HG03442 (cell line): ENCODE results near the gene CLEC12A.
"Not testable (repeated sequence)": the region's sequence is repeated elsewhere in the genome, so short reads cannot be mapped to it uniquely, and the experiment has no call there.

Experiments used
- ATAC-seq: cut with Tn5 transposase; IDR thresholded peaks from one replicate; pipeline ENCODE4 v1.9.1; 2021; ENCODE audit warnings: mild to moderate bottlenecking, moderate library complexity; ENCODE audit not compliant: unreplicated experiment

Gene CLEC12A

DNA sequence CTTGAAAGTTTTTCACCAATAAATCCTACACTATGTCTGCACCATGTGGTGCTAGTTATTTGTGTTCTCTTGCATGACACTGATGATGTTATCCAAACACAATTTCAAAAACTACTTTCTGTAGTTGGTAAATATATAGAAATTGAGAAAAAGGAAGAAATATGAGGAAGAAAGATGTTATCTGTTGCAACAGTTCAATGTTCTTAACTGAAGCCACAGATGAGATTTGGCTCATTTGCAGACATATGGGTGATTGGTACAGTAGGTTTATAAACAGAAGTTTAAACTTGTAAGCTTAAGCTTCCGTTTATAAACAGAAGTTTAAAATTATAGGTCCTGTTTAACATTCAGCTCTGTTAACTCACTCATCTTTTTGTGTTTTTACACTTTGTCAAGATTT lies at the start of gene CLEC12A:
Gene CLEC12A (plus strand): TSS at position 229 of the 400 bp plus-strand sequence. CDS start 188 bp downstream, outside the sequence.
- ATAC-seq: no peak

DNA sequence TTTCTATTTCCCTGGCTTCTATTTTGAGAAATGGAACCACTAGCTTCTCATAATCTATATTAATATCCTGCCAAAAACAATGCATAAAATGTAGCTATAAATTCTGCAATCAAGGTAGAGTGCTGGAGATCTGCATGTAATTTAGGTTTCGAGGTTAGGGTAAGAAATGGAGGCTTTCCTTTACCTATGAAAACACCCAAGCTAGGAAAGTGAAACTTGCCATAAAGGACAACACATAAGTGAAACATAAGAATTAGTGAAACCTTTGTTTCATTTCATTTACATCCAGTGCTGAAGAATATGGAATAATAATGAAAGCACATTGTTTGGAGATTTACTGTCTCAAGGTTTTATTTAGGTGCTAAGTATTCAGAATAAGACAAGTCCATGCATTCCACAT lies 48.8 kb upstream of the CLEC12A start:
- no peak for ATAC-seq

- no peak for ATAC-seq
These were observed 45.4 kb upstream of the CLEC12A start for GRCh38 chr12:9925705-9926393.

DNA sequence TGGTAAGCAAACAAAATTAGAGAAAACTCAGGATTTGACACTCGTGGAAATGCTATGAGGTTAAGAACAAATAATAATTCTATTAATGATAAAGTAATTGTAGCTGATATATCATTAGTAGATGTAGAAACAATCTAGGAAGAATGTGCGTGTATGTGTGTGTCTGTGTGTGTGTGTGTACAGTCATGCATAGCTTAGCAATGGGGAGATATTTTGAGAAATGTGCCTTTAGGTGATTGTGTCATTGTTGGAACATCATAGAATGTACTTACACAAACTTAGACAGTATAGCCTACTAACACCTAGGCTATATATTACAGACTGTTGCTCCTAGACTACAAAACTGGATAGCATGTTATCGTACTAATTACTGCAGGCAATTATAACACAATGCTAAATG lies 44.3 kb upstream of the CLEC12A start:
- ATAC-seq: no peak

DNA sequence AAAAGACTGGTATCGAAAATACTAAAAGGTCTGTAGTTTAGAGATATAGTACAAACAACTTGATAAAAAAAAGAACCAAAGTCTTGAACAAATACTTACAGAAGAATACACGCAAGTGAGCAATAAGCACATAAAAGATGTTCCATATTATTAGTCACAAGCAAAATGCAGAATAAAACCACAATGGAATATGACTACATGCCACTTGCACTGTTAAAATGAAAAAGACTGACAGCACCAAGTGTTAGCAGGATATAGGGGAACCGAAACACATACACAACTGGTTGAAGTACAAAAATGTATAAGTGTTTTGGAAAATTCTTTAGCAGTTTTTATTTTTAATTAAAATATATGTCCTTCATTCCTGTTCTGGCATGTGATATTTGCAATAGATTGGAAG lies 42.6 kb upstream of the CLEC12A start:
- no peak for ATAC-seq

DNA sequence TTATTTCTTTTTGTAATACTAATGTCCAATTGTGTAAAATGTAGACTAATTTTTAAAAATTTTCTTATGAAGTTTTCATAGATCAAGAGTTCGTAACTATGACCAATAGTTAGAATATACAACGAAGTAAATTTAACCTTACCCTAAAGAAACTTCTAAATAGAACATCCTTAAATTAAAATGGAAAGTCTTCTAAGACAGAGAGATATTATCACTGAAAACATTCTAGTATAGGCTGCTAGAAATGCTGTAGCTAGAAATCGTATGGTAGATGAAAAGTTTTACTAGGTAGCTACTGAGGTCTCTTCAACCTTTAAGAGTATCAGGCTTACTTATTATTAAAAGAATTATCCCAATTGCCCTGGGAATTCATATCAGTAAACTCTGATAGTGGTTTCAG lies 40.0 kb upstream of the CLEC12A start:
- no peak for ATAC-seq

- ATAC-seq: no peak
These were observed 38.9 kb upstream of the CLEC12A start, which contains the start of gene CLEC2A for GRCh38 chr12:9932270-9932669. CLEC2A (minus strand) TSS chr12:9932370; CDS start chr12:9932329, 41 bp downstream.

GRCh38 chr12:9933958-9934357 lies 37.3 kb upstream of the CLEC12A start:
- ATAC-seq: no peak

DNA sequence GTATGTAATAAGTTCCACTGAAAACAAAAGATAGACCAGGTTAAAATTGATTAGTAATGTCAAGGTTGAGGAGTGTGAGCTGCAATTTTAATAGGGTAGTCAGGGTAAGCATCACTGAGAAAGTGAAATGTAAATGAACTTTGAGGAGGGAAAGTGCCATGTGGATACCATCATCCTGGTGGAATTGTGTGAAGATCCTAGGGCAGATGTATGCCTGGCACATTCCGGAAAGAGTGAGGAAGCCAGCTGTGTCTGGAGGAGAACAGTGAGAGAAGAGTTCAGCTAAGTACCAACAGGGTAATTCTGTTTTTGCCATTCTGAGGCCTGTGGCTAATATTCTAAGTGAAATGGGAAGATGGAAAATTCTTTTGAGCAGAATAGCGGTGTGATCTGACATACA lies 36.2 kb upstream of the CLEC12A start:
- ATAC-seq: no peak

- no peak for ATAC-seq
These were observed 34.6 kb upstream of the CLEC12A start for GRCh38 chr12:9936591-9936990.

- no peak for ATAC-seq
These were observed 30.8 kb upstream of the CLEC12A start for GRCh38 chr12:9940375-9940774.

- ATAC-seq: no peak
These were observed 29.4 kb upstream of the CLEC12A start for GRCh38 chr12:9941838-9942237.

GRCh38 chr12:9943240-9943639 lies 28.0 kb upstream of the CLEC12A start:
- no peak for ATAC-seq

DNA sequence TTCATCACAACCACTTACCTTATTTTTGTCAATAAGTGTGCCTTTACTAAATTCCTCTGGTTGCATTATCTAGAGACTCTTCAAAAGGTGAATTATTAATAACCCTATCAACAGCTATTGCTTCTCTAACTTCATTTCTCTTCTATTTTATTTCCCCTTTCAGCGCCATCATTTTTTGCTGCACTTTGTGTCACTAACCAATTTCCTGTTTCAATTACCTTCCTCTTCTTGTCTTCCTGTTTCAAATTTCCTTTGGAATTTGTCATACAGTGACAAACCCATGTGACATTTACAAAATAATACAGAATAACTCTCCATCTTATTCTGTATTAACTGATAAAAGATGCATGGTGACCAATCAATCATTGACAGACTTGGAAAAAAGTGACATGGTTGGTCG lies 26.8 kb upstream of the CLEC12A start:
- ATAC-seq: no peak

GRCh38 chr12:9947674-9948073 lies 23.5 kb upstream of the CLEC12A start:
- no peak for ATAC-seq

DNA sequence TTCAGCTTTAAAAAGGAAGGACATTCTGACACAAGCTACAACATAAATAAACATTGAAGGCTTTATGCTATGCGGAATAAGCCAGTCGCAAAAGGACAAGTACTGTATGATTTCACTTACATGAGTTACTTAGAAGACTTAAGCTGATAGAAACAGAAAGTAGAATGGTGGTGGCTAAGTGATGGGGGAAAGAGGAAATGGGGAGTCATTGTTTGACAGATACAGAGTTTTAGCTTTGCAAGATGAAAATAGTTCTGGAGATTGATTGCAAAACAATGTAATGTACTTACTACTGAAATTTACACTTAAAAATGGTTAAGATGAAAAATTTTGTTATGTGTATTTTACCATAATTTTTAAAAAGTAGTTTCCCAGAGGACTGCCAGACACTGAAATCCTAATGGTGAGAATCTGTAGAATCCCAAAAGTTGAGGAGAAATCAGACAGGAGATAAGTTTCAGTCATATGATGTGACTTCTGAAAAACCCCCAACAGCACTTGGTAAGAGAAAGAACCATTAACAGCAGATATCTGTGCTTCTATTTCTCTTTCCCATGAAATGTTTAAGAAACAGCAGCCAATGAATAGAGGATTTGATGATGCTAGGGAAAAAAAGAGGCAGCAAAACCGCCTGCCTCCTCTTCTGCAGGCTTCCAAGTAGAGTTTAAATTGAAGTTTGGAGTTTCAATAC lies 22.5 kb upstream of the CLEC12A start:
- peak; percentile 95 for ATAC-seq

DNA sequence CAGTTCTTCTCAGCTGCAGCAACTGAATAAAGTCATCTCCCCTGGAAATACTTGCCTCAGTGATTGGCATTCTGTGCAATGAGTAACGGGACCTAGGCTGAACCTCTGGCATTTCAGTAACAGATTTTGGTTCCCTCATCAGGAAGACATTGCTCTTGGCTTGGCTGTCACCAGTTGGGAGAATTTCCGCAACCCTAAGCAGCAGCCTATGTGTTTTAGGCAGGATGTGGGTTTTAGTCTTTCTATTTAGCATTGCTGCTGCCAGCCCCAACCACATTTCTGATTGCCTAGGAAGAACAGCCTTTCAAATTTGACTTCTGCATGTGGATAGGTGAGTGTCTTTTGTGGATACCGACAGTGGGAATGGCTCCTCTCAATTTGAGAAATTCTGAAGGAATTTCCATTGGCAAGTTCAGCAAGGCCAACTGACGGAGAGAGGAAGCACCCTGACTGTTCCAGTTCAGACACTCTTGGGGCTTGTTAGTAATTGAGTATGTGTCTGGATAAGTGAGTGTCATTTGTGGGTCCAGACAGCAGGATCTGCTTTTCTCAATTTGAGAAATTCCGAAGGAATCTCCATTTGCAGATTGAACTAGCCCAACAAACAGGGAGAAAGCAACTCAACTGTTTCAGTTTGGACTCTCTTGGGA lies 20.1 kb upstream of the CLEC12A start:
- no peak for ATAC-seq

DNA sequence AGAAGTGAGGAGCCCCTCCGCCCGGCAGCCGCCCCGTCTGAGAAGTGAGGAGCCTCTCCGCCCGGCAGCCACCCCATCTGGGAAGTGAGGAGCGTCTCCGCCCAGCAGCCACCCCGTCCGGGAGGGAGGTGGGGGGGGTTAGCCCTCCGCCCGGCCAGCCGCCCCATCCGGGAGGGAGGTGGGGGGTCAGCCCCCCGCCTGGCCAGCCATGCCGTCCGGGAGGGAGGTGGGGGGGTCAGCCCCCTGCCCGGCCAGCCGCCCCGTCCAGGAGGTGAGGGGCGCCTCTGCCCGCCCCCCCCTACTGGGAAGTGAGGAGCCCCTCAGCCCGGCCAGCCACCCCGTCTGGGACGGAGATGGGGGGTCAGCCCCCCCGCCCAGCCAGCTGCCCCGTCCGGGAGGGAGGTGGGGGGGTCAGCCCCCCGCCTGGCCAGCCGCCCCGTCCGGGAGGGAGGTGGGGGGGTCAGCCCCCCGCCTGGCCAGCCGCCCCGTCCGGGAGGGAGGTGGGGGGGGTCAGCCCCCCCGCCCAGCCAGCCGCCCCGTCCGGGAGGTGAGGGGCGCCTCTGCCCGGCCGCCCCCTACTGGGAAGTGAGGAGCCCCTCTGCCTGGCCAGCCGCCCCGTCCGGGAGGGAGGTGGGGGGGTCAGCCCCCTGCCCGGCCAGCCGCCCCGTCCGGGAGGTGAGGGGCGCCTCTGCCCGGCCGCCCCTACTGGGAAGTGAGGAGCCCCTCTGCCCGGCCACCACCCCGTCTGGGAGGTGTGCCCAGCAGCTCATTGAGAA lies 18.1 kb upstream of the CLEC12A start:
- not testable (repeated sequence) for ATAC-seq

GRCh38 chr12:9957834-9958233 lies 13.4 kb upstream of the CLEC12A start:
- ATAC-seq: no peak

DNA sequence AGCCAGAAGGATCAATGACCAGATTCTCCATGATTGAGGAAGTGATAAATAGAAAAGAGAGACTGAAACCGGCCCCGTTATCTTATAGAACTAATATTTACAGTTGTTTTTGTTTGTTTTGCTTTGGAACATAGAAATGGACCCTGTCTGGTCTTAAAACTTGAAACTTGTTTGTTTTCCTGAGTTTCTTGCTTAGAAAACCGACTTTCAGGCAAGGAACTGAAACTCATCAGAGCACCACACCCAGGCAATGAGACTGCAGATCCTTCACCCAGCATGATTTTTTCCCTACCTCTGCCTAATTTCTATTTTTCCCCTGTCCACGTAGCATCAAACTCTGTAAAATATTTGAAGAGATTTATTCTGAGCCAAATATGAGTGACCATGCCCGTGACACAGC lies 10.6 kb upstream of the CLEC12A start:
- no peak for ATAC-seq

- no peak for ATAC-seq
These were observed 10.1 kb upstream of the CLEC12A start for GRCh38 chr12:9961106-9961505.
